ENCODE results near the gene EDRF1.

GRCh38 chr10:125795637-125796190 lies 76.2 kb downstream of the EDRF1 start:
- no peak for TF ChIP-seq CTCF (IDR thresholded peaks at IDR 0.05)
- no peak for TF ChIP-seq POLR2AphosphoS5 (IDR thresholded peaks at IDR 0.05)
- TF ChIP-seq POLR2A (IDR thresholded peaks at IDR 0.05), result no peak

Data from upper lobe of left lung (tissue), 4 donors.